Measurements from ENCODE around the gene NTN3.
A peak's percentile ranks its signal among the peaks of the same experiment; 100 is the strongest.

NTN3 gene

DNA sequence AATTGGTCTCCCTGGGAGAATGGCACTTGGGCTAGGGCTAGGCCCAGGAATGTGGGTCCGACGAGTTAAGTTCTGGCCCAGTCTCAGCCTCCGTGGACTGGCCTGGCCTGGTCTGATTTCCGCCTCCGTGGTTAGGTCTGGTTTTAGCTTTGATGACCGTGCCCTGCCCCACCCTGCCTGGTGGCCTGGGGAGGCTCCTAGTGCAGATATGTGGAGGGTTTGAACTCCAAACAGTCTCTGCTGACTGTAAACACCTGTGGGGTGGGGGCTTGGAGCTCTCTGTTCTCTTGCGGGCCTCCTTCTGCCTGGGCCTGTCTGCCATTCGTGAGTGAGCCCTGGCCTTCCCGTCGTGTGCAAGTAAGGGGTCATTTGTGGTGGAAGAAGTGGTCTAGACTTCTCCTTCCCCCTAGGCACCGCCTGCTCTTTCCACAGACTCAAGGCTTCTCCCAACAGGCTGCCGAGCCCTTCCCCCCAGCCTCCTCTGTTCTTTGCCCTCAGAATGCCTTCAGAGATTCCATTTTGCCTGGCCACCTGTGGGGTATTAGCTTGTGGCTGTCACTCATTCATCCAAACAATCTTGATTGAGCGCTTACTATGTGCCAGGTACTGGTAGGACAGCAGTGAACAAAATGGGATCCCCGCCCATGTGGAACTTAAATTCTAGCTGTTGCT lies 44.2 kb downstream of the NTN3 start:
- Histone ChIP-seq H3K4me2 (ENCODE audit: insufficient read depth, low read length) (peak overlapping the region; percentile 80), H3K27ac (ENCODE audit: low read length) (peak overlapping the region; percentile 89), H3K27me3 (ENCODE audit: insufficient read depth, low read length, poor library complexity) (no peaks in the 10 kb centered on the region), H3K9me3 (ENCODE audit: insufficient read depth, low read length, severe bottlenecking) (no peaks in the 10 kb centered on the region), H4K20me1 (ENCODE audit: insufficient read depth, low read length) (peaks cover 53% of the 10 kb centered on the region), H3K36me3 (ENCODE audit: insufficient read depth, low read length) (peaks cover 24% of the 10 kb centered on the region), H3K4me3 (ENCODE audit: low read depth in 1 of 2, low read length in 2 of 2) (peak overlapping the region; percentile 67 to 92; a peak in 3 of 4 replicates), H3K4me1 (ENCODE audit: insufficient read depth, low read length) (peaks cover 63% of the 10 kb centered on the region), H3K9ac (ENCODE audit: low read depth, low read length) (peak overlapping the region; percentile 95), H2AFZ (ENCODE audit: low read depth, low read length) (no peak overlapping the region), H3K79me2 (ENCODE audit: insufficient read depth, low read length) (peaks cover 60% of the 10 kb centered on the region)
- ATAC-seq (ENCODE audit: insufficient read depth, low read depth) (no peak), DNase-seq (no peak)
- TF ChIP-seq EZH2 (IDR thresholded peaks at IDR 0.05; ENCODE audit: borderline replicate concordance, low read depth, low read length, severe bottlenecking) = no peak
- TF ChIP-seq, protein P1, sequence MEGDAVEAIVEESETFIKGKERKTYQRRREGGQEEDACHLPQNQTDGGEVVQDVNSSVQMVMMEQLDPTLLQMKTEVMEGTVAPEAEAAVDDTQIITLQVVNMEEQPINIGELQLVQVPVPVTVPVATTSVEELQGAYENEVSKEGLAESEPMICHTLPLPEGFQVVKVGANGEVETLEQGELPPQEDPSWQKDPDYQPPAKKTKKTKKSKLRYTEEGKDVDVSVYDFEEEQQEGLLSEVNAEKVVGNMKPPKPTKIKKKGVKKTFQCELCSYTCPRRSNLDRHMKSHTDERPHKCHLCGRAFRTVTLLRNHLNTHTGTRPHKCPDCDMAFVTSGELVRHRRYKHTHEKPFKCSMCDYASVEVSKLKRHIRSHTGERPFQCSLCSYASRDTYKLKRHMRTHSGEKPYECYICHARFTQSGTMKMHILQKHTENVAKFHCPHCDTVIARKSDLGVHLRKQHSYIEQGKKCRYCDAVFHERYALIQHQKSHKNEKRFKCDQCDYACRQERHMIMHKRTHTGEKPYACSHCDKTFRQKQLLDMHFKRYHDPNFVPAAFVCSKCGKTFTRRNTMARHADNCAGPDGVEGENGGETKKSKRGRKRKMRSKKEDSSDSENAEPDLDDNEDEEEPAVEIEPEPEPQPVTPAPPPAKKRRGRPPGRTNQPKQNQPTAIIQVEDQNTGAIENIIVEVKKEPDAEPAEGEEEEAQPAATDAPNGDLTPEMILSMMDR (IDR thresholded peaks at IDR 0.05; ENCODE audit: borderline replicate concordance, extremely low read depth, low read length, poor library complexity, severe bottlenecking) = no peak

DNA sequence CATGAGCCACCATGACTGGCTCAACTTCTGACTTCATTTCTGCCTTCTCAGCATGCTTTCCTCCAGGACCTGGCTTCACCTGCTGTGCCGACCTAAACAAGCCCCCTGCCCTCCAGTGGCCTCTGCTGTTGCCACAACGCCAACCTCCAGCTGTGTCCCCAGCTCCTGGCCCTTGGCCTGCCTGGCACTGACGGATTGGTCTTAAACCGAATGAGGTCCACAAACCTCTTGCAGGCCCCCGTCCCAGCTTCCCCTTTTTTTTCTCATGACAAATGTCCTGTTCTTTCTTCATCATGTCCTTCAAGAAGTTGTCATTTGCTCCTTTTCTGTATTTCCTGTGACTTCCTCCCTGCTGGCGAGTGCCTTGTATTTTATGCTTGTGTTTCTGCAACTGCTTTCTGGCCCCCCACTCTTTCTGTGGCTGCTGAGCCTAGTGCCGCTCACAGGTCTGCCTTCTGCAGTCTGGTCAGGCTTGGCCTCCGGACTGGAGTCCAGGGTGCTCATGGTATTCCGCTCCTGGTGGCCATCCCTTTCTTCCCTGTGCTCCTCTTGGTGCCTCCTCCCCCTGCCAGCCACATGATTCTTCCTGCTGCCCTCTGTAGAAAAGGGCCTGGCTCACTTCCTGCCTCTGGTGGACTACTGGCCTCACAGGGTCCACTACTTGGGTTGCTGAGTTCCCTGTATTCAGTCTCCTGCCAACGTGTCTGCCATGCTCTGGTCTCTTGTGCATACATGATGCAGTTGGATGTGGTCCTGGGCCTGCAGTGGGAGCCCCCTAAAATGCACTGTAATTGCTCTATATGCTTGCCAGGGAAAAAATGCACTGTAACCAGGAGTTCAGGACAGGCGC lies 45.5 kb downstream of the NTN3 start:
- TF ChIP-seq EZH2 (IDR thresholded peaks at IDR 0.05; ENCODE audit: borderline replicate concordance, low read depth, low read length, severe bottlenecking) = no peak
- TF ChIP-seq, protein P1 (IDR thresholded peaks at IDR 0.05; ENCODE audit: borderline replicate concordance, extremely low read depth, low read length, poor library complexity, severe bottlenecking) = no peak
- DNase-seq (no peak), ATAC-seq (ENCODE audit: insufficient read depth, low read depth) (no peak)
- Histone ChIP-seq H3K36me3 (ENCODE audit: insufficient read depth, low read length) (peaks cover 27% of the 10 kb centered on the region), H4K20me1 (ENCODE audit: insufficient read depth, low read length) (peaks cover 59% of the 10 kb centered on the region), H3K9me3 (ENCODE audit: insufficient read depth, low read length, severe bottlenecking) (no peaks in the 10 kb centered on the region), H3K4me2 (ENCODE audit: insufficient read depth, low read length) (peak overlapping the region; percentile 80), H3K79me2 (ENCODE audit: insufficient read depth, low read length) (peaks cover 71% of the 10 kb centered on the region), H2AFZ (ENCODE audit: low read depth, low read length) (no peak overlapping the region), H3K9ac (ENCODE audit: low read depth, low read length) (peak overlapping the region; percentile 23; the same call in 1 of the 2 replicates), H3K27ac (ENCODE audit: low read length) (peak overlapping the region; percentile 24; the same call in 1 of the 2 replicates), H3K4me3 (ENCODE audit: low read depth in 1 of 2, low read length in 2 of 2) (peak overlapping the region in 1 of 2 experiments; percentile 28; a peak in 1 of 4 replicates), H3K4me1 (ENCODE audit: insufficient read depth, low read length) (peaks cover 74% of the 10 kb centered on the region), H3K27me3 (ENCODE audit: insufficient read depth, low read length, poor library complexity) (no peaks in the 10 kb centered on the region)

DNA sequence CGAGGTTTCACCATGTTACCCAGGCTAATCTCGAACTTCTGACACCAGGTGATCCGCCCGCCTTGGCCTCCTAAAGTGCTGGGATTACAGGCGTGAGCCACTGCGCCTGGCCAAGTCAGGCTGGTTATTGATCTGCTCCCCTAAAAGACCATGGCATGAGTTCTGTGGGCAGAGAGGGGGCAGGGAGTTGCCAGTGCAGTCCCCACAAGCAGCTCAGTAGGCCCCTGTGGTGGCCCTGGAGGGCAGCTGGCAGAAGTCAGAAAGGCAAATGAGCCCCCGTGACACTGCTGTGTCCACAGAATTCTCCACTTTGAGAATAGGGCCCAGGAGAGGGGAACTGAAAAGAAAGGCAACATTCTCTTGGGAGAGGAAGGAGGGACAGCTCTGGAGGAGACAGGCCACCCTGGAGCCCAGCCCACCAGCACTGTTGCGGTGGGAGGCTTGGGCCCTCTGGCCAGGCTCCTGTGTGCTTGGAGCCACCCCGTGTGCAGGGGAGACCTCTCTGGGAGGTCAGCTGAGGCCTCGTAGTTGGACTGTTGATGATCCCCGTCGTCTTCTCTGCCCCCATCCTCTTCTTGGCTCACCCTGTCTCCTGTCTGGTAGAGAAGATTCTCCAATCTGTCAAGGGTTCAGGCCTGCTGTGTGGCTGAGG lies 47.0 kb downstream of the NTN3 start:
- Histone ChIP-seq H3K4me1 (ENCODE audit: insufficient read depth, low read length) (peaks cover 72% of the 10 kb centered on the region), H3K4me2 (ENCODE audit: insufficient read depth, low read length) (peak overlapping the region; percentile 99), H3K79me2 (ENCODE audit: insufficient read depth, low read length) (peaks cover 80% of the 10 kb centered on the region), H3K27me3 (ENCODE audit: insufficient read depth, low read length, poor library complexity) (no peaks in the 10 kb centered on the region), H3K9ac (ENCODE audit: low read depth, low read length) (0 out of 2 replicates have a peak overlapping the region, but pooled peaks have one; percentile 36), H2AFZ (ENCODE audit: low read depth, low read length) (no peak overlapping the region), H3K4me3 (ENCODE audit: low read depth in 1 of 2, low read length in 2 of 2) (no peak overlapping the region), H3K9me3 (ENCODE audit: insufficient read depth, low read length, severe bottlenecking) (no peaks in the 10 kb centered on the region), H4K20me1 (ENCODE audit: insufficient read depth, low read length) (peaks cover 59% of the 10 kb centered on the region), H3K27ac (ENCODE audit: low read length) (no peak overlapping the region), H3K36me3 (ENCODE audit: insufficient read depth, low read length) (peaks cover 37% of the 10 kb centered on the region)
- ATAC-seq (ENCODE audit: insufficient read depth, low read depth) (no peak), DNase-seq (no peak)
- TF ChIP-seq, protein P1 (IDR thresholded peaks at IDR 0.05; ENCODE audit: borderline replicate concordance, extremely low read depth, low read length, poor library complexity, severe bottlenecking) = no peak
- TF ChIP-seq EZH2 (IDR thresholded peaks at IDR 0.05; ENCODE audit: borderline replicate concordance, low read depth, low read length, severe bottlenecking) = no peak
